Measurements from ENCODE around the gene CCDC70. TPM values are rescaled to one million over a fixed set of nuclear protein-coding genes. Genes with fewer than 3 reads are reported as not detected.
A peak's percentile ranks its signal among the peaks of the same experiment; 100 is the strongest.

Gene CCDC70
- total and polyA plus RNA-seq, 2 of the 8 experiments (the other 6 are each of a cell fraction or from before 2014, with no cell fraction given), result not detected

- no peak overlapping the region for H4K91ac ChIP-seq (replicated peaks; ENCODE audit: insufficient read length, low read length)
- no peak overlapping the region for H3K4me3 ChIP-seq (ENCODE audit: extremely low read depth in 1 of 4, insufficient read depth in 2 of 4, low read depth in 3 of 4, low read length in 4 of 4)
- no peak overlapping the region for H3K14ac ChIP-seq (ENCODE audit: insufficient read length)
- H3K23me2 ChIP-seq (ENCODE audit: low read depth, low read length), result no peaks in the 10 kb centered on the region
- no peak overlapping the region for H2AK5ac ChIP-seq (ENCODE audit: low read depth, low read length)
- no peak overlapping the region for H4K5ac ChIP-seq (ENCODE audit: insufficient read length, low read depth, low read length)
- H3K79me2 ChIP-seq (ENCODE audit: control insufficient read depth in 1 of 2, insufficient read depth in 2 of 2, low read length in 2 of 2), result no peaks in the 10 kb centered on the region
- H2BK15ac ChIP-seq (ENCODE audit: low read length), result no peak overlapping the region
- no peak overlapping the region for H3K4ac ChIP-seq (replicated peaks; ENCODE audit: insufficient read length, low read depth, low read length)
- H3K4me2 ChIP-seq (ENCODE audit: insufficient read depth in 1 of 2, low read depth in 2 of 2, low read length in 2 of 2), result no peak overlapping the region
- H3K18ac ChIP-seq (ENCODE audit: extremely low read depth, low read length), result no peak overlapping the region
- no peak overlapping the region for H2AFZ ChIP-seq (ENCODE audit: low read length)
- ChIA-PET CTCF (ENCODE audit: partially characterized antibody) (interaction anchor here (0.5 to 7.3 kb wide), 8 partner anchors 12 to 861 kb away, joined by 3 to 57 read pairs (median 4); no protein-coding TSS in a partner anchor), POLR2A (ENCODE audit: partially characterized antibody) (no interaction called here)
- no peak overlapping the region; the same call in 1 of the 2 replicates for H4K8ac ChIP-seq (ENCODE audit: extremely low read depth, insufficient read depth, low read length)
- no peak overlapping the region for H2BK120ac ChIP-seq (replicated peaks; ENCODE audit: low read depth, low read length)
- H3K9me3 ChIP-seq (ENCODE audit: insufficient read depth in 2 of 2, low read depth in 1 of 2, low read length in 1 of 2), result no peaks in the 10 kb centered on the region
- H3K56ac ChIP-seq (replicated peaks; ENCODE audit: insufficient read length, low read depth, low read length), result no peak overlapping the region
- H3K23ac ChIP-seq (ENCODE audit: insufficient read length), result no peak overlapping the region
- no peaks in the 10 kb centered on the region for H3K27me3 ChIP-seq (replicated peaks in 1 of 4; ENCODE audit: control insufficient read depth in 3 of 4, extremely low read depth in 1 of 4, insufficient read depth in 3 of 4, low read length in 3 of 4)
- H4K20me1 ChIP-seq (replicated peaks in 1 of 2; ENCODE audit: control insufficient read depth in 1 of 2, insufficient read depth in 2 of 2, low read length in 2 of 2), result no peaks in the 10 kb centered on the region
- no peak overlapping the region for H2BK12ac ChIP-seq (ENCODE audit: low read depth, low read length)
- H3K4me1 ChIP-seq (replicated peaks in 1 of 4; ENCODE audit: control insufficient read depth in 3 of 4, insufficient read depth in 4 of 4, low read length in 3 of 4), result no peaks in the 10 kb centered on the region
- no peak overlapping the region for H3K9ac ChIP-seq (replicated peaks in 1 of 4; ENCODE audit: extremely low read depth in 1 of 4, low read depth in 3 of 4, low read length in 3 of 4)
- no peak overlapping the region for H2BK20ac ChIP-seq (ENCODE audit: low read length)
- no peak overlapping the region for H2BK5ac ChIP-seq (ENCODE audit: low read depth, low read length)
- H3K36me3 ChIP-seq (ENCODE audit: control insufficient read depth in 2 of 4, insufficient read depth in 4 of 4, low read length in 3 of 4), result no peaks in the 10 kb centered on the region
- H3K27ac ChIP-seq (ENCODE audit: low read depth, low read length), result no peak overlapping the region
- H3K79me1 ChIP-seq (ENCODE audit: low read depth, low read length), result no peaks in the 10 kb centered on the region
- peak in 1 of 2 experiments; percentile 22 for DNase-seq (ENCODE audit: low read depth in 1 of 2, low spot score in 2 of 2)
- FAIRE-seq, result no peak
- 94% methylated on average over 6 of the region's 6 CpGs; no CpG with 5 or more reads in 1 of the 2 experiments for WGBS, 2 experiments (ENCODE audit: extremely low coverage in 1 of 2, insufficient coverage in 1 of 2, insufficient read length in 1 of 2, insufficient replicate concordance in 2 of 2, low coverage in 1 of 2, low lambda C conversion rate in 2 of 2, missing lambda C conversion rate in 1 of 2)
- no peak for TF ChIP-seq ZNF274 (IDR thresholded peaks at IDR 0.05; ENCODE audit: borderline replicate concordance, extremely low read depth, low read length)
- TF ChIP-seq CREB1 (IDR thresholded peaks at IDR 0.05), result no peak
- no peak for TF ChIP-seq KDM4A (IDR thresholded peaks at IDR 0.05; ENCODE audit: low read depth, low read length, severe bottlenecking)
- TF ChIP-seq RXRA (IDR thresholded peaks at IDR 0.05; ENCODE audit: insufficient read depth, low read depth, low read length), result no peak
- TF ChIP-seq CTCF (IDR thresholded peaks at IDR 0.05; ENCODE audit: control extremely low read depth in 1 of 3, insufficient read depth in 1 of 3, low read depth in 1 of 3, low read length in 3 of 3), result no peak
- TF ChIP-seq BCL11A (IDR thresholded peaks at IDR 0.05; ENCODE audit: low read depth in 2 of 2, low read length in 2 of 2), result no peak
- no peak for TF ChIP-seq SIRT6 (IDR thresholded peaks at IDR 0.05; ENCODE audit: low read length)
Measured at GRCh38 chr13:51882570-51883225, 20.9 kb downstream of the CCDC70 start.

All from H1 (cell line).